ENCODE results near the gene NDST1. TPM values are rescaled to one million over a fixed set of nuclear protein-coding genes. Genes with fewer than 3 reads are reported as not detected.

Gene NDST1
- polyA plus RNA-seq, 2 of the 4 experiments (the other 2 are of a cell fraction) = 24.4 to 50.8 TPM

DNA sequence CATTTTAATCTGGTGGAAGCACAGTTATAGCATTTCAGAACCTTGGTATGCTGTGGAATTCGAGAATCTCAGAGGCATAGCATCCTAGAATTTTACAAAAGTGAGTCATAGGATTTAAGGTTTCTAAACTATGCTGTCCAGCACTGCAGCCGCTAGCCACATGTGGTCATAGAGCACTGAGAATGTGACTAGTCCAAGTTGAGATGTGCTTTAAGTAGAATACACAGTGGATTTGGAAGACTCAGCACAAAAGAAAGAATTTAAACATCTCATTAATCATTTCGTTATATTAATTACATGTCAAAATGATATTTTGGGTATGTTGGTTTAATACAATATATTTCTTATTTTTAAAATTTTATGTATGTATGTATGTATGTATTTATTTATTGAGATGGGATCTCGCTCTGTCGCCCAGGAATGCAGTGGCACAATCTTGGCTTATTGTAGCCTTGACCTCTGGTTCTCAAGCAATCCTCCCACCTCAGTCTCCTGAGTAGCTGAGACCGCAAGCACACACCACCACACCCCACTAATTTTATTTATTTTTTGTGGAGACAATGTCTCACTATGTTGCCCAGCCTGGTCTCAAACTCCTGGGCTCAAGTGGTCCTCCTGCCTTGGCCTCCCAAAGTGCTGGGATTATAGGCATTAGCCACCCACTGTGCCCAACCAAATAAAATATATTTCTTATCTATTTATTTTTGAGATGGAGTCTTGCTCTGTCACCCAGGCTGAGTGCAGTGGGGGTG is 38.0 kb upstream of the NDST1 start:
- Histone ChIP-seq H3K4me2 (peak overlapping the region; percentile 60), H3K4me1 (peaks cover 63% of the 10 kb centered on the region), H3K9me3 (no peaks in the 10 kb centered on the region), H3K27ac (peak overlapping the region; percentile 86 to 96), H3K4me3 (no peak overlapping the region)
- ATAC-seq (peak; percentile 48 to 49), FAIRE-seq (peak; percentile 7), DNase-seq (ENCODE audit: low read depth in 1 of 2, low spot score in 1 of 2) (peak; percentile 46 to 77)
- 5% methylated on average over 6 of the region's 6 CpGs for WGBS (ENCODE audit: missing lambda C conversion rate)
- TF ChIP-seq ESRRA (IDR thresholded peaks at IDR 0.05; ENCODE audit: borderline replicate concordance, low read length) = no peak
- TF ChIP-seq, protein P1, sequence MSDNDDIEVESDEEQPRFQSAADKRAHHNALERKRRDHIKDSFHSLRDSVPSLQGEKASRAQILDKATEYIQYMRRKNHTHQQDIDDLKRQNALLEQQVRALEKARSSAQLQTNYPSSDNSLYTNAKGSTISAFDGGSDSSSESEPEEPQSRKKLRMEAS (IDR thresholded peaks at IDR 0.05) = peak; percentile 82
- TF ChIP-seq HEYL (CRISPR knock-in tag; IDR thresholded peaks at IDR 0.05) = no peak
- TF ChIP-seq MAFK (IDR thresholded peaks at IDR 0.05; ENCODE audit: partially characterized antibody) = peak; percentile 87
- TF ChIP-seq TP53 (CRISPR knock-in tag; IDR thresholded peaks at IDR 0.05) = no peak
- TF ChIP-seq RCOR1 (IDR thresholded peaks at IDR 0.05; ENCODE audit: low read depth, low read length) = no peak
- TF ChIP-seq HOXB5 (CRISPR knock-in tag; IDR thresholded peaks at IDR 0.05) = 0 out of 2 replicates have a peak, but pooled peaks have one; percentile 13
- TF ChIP-seq, protein P2, sequence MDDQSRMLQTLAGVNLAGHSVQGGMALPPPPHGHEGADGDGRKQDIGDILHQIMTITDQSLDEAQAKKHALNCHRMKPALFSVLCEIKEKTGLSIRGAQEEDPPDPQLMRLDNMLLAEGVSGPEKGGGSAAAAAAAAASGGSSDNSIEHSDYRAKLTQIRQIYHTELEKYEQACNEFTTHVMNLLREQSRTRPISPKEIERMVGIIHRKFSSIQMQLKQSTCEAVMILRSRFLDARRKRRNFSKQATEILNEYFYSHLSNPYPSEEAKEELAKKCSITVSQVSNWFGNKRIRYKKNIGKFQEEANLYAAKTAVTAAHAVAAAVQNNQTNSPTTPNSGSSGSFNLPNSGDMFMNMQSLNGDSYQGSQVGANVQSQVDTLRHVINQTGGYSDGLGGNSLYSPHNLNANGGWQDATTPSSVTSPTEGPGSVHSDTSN (IDR thresholded peaks at IDR 0.05) = no peak
- TF ChIP-seq FOSB (CRISPR knock-in tag; IDR thresholded peaks at IDR 0.05) = no peak
- TF ChIP-seq POLR2AphosphoS2 (conservative IDR thresholded peaks at IDR 0.05; ENCODE audit: low read length) = no peak
- peak; percentile 32; the same call in 1 of the 2 replicates for TF ChIP-seq FOSL2 (IDR thresholded peaks at IDR 0.05)
- peak; percentile 89 for TF ChIP-seq FOSL2 (CRISPR knock-in tag; IDR thresholded peaks at IDR 0.05)
- no peak for TF ChIP-seq SREBF2 (IDR thresholded peaks at IDR 0.05)
- no peak for TF ChIP-seq FOXS1 (CRISPR knock-in tag; IDR thresholded peaks at IDR 0.05)
- TF ChIP-seq KDM5A (IDR thresholded peaks at IDR 0.05) = no peak
- TF ChIP-seq MYC (IDR thresholded peaks at IDR 0.05; ENCODE audit: borderline replicate concordance, low read length) = no peak
- TF ChIP-seq JUN (IDR thresholded peaks at IDR 0.05) = peak in 1 of 2 experiments; percentile 56; a peak in 1 of 5 replicates
- no peak for TF ChIP-seq NPAS2 (CRISPR knock-in tag; IDR thresholded peaks at IDR 0.05; ENCODE audit: borderline replicate concordance)
- no peak for TF ChIP-seq BHLHE40 (IDR thresholded peaks at IDR 0.05; ENCODE audit: low read depth, low read length)
- peak in 1 of 2 experiments; percentile 57; a peak in 1 of 5 replicates for TF ChIP-seq EP300 (IDR thresholded peaks at IDR 0.05)
- TF ChIP-seq ZSCAN20 (CRISPR knock-in tag; IDR thresholded peaks at IDR 0.05) = no peak
- peak in 1 of 2 experiments; percentile 14; a peak in 2 of 4 replicates for TF ChIP-seq CEBPB (IDR thresholded peaks at IDR 0.05)
- no peak for TF ChIP-seq CBX8 (IDR thresholded peaks at IDR 0.05)
- TF ChIP-seq, protein P3, sequence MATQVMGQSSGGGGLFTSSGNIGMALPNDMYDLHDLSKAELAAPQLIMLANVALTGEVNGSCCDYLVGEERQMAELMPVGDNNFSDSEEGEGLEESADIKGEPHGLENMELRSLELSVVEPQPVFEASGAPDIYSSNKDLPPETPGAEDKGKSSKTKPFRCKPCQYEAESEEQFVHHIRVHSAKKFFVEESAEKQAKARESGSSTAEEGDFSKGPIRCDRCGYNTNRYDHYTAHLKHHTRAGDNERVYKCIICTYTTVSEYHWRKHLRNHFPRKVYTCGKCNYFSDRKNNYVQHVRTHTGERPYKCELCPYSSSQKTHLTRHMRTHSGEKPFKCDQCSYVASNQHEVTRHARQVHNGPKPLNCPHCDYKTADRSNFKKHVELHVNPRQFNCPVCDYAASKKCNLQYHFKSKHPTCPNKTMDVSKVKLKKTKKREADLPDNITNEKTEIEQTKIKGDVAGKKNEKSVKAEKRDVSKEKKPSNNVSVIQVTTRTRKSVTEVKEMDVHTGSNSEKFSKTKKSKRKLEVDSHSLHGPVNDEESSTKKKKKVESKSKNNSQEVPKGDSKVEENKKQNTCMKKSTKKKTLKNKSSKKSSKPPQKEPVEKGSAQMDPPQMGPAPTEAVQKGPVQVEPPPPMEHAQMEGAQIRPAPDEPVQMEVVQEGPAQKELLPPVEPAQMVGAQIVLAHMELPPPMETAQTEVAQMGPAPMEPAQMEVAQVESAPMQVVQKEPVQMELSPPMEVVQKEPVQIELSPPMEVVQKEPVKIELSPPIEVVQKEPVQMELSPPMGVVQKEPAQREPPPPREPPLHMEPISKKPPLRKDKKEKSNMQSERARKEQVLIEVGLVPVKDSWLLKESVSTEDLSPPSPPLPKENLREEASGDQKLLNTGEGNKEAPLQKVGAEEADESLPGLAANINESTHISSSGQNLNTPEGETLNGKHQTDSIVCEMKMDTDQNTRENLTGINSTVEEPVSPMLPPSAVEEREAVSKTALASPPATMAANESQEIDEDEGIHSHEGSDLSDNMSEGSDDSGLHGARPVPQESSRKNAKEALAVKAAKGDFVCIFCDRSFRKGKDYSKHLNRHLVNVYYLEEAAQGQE (IDR thresholded peaks at IDR 0.05) = peak; percentile 63; the same call in 1 of the 2 replicates
- TF ChIP-seq NFE2L2 (conservative IDR thresholded peaks at IDR 0.05; ENCODE audit: low read length) = no peak
- TF ChIP-seq, protein P4, sequence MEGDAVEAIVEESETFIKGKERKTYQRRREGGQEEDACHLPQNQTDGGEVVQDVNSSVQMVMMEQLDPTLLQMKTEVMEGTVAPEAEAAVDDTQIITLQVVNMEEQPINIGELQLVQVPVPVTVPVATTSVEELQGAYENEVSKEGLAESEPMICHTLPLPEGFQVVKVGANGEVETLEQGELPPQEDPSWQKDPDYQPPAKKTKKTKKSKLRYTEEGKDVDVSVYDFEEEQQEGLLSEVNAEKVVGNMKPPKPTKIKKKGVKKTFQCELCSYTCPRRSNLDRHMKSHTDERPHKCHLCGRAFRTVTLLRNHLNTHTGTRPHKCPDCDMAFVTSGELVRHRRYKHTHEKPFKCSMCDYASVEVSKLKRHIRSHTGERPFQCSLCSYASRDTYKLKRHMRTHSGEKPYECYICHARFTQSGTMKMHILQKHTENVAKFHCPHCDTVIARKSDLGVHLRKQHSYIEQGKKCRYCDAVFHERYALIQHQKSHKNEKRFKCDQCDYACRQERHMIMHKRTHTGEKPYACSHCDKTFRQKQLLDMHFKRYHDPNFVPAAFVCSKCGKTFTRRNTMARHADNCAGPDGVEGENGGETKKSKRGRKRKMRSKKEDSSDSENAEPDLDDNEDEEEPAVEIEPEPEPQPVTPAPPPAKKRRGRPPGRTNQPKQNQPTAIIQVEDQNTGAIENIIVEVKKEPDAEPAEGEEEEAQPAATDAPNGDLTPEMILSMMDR (IDR thresholded peaks at IDR 0.05) = no peak
- TF ChIP-seq RAD21 (conservative IDR thresholded peaks at IDR 0.05 in 1 of 2, IDR thresholded peaks at IDR 0.05 in 1 of 2) = peak; percentile 13 to 22; a peak in 2 of 5 replicates
- peak; percentile 68; the same call in 1 of the 2 replicates for TF ChIP-seq JUNB (IDR thresholded peaks at IDR 0.05)
- peak; percentile 77; the same call in 1 of the 2 replicates for TF ChIP-seq GATA3 (IDR thresholded peaks at IDR 0.05; ENCODE audit: borderline replicate concordance)
- no peak for TF ChIP-seq KDM1A (IDR thresholded peaks at IDR 0.05; ENCODE audit: low read depth)
- no peak for TF ChIP-seq SMC3 (IDR thresholded peaks at IDR 0.05)
- ChIA-PET POLR2A (no interaction called here), CTCF (interaction anchor here (0.7 to 1.9 kb wide), 3 partner anchors 10 to 75 kb away, joined by 3 to 9 read pairs (median 3); no protein-coding TSS in a partner anchor)
